Measurements from ENCODE around the gene RABGAP1.

Gene RABGAP1

DNA sequence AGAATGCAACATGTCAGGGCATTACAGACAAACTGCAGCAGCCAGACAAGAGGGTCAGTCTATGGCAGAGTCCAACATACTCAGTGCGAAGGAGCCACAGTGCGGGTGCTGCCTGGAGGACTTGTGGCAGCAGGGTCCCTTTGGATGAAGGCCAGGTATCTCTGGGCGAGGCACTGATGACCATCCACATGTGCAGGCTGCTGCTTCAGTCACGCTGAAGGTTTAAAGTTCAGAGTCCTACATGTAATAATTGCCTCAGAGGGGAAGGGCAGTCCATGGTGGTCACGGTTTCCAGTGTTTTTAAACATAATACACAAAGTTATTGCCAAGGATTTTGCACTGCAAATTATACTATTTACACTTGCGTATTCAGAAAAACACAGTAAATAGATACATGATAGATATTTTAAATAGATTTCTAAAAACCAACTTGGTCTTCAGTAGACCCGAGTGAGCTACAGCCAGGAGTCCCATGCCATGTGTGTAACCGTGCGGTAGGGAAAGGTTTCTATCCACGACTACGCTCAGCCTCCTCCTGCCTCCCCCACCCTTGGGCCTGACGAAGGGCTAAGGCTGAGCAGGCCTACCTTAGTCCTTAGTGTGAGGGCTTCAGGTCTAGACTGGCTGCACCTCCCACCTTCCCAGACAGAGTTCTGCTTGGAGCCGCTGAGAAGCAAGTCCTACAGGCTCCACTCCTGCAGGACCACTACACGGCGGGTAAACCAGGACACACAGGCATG, 168.9 kb downstream of the RABGAP1 start:
- DNase-seq (ENCODE audit: extremely low read depth, low read depth), result no peak
- TF ChIP-seq, protein P1, sequence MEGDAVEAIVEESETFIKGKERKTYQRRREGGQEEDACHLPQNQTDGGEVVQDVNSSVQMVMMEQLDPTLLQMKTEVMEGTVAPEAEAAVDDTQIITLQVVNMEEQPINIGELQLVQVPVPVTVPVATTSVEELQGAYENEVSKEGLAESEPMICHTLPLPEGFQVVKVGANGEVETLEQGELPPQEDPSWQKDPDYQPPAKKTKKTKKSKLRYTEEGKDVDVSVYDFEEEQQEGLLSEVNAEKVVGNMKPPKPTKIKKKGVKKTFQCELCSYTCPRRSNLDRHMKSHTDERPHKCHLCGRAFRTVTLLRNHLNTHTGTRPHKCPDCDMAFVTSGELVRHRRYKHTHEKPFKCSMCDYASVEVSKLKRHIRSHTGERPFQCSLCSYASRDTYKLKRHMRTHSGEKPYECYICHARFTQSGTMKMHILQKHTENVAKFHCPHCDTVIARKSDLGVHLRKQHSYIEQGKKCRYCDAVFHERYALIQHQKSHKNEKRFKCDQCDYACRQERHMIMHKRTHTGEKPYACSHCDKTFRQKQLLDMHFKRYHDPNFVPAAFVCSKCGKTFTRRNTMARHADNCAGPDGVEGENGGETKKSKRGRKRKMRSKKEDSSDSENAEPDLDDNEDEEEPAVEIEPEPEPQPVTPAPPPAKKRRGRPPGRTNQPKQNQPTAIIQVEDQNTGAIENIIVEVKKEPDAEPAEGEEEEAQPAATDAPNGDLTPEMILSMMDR (IDR thresholded peaks at IDR 0.05; ENCODE audit: low read depth, low read length), result no peak

DNA sequence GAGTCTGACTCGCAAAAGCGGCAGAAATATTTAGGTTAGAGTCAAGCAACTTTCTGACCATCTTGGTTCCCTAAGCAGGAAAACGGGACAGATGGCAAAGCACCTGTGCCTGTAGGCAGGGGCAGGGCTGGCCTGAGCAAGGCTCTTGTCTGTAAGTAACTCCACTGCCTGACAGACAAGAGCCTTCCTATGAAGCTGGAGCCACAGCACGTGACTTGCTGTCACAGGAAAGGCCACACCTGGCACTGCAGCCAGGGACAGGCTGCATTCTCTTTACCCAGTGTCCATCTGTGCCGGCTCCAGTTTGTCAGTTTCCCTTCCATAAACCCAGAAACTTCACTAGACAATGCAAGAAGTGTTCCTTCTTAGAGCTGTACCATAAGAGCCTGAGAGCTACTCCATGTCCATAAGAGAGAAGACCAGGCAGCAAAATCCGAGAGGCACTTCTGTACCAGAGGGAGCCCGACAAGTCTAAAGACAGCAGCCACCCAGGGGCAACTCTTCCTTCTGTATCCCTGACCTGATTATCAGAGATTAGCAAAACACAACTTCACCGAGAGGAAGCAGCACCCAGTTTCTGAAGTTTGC, 170.7 kb downstream of the RABGAP1 start:
- DNase-seq (ENCODE audit: extremely low read depth, low read depth), result no peak
- TF ChIP-seq, protein P1 (IDR thresholded peaks at IDR 0.05; ENCODE audit: low read depth, low read length), result no peak

DNA sequence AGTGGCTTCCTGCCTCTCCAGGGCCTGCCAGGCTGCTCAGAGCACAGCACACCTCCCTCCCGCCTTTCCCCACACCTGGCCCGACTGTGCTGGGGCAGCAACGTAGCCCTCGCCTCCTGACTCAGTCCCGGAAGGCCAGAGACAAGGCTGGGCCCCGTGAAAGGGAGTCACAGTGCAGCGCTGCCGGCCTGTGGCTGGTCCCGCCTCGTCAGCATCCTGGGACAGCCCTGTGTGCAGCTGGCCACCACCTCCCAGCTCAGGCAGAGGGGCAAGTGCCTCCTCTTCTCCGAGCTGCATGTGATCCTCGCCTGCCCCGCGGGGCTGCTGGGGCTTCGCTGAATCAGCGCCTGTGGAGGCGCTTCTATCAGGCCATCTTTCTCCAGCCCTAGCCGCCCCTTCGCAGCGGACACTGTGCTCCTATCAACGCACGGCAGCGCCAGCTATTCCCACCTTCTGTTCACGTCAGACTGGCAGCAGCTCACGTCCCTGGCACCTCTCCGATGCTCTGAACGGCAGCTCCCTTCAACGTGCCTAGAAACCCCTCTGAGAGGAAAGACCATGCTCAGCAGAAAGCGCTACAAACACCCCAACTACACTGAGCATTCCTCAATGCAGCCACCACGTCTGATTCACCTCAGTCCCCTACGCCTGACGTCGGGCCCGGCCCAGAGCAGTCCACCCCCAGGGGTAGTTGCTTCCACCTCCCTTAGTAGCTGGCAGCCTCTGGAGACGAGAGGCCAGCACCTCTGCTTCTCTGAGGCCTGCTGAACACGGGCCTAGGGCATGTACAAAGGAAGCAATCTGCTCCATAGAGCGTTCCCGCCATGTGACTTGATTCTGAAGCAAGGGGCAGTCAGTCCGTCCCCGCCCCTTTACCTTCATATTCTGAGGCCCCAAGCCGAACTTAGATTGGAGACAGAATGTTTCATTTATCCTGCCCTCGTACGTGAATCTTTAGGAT, 171.5 kb downstream of the RABGAP1 start:
- no peak for DNase-seq (ENCODE audit: extremely low read depth, low read depth)
- TF ChIP-seq, protein P1 (IDR thresholded peaks at IDR 0.05; ENCODE audit: low read depth, low read length), result no peak

DNA sequence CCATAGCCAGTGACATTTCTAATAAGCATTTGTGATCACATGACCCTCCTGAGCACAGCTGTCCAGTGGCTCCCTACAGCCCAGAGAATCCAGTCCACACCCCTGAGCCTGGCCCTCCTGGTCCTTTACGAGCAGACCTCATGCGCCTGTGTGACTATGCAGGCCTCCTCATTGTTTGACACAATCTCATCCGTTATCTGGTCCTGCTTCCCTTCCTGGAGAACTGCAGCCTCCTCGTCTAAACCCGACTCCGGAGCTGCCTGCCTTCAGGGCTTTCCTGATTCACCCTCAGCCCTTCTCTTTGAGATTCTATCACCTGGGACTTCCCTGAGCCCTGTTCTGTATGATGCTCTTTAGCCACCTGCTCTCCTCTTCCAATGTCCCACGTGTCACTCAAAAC, 172.4 kb downstream of the RABGAP1 start:
- no peak for DNase-seq (ENCODE audit: extremely low read depth, low read depth)
- TF ChIP-seq, protein P1 (IDR thresholded peaks at IDR 0.05; ENCODE audit: low read depth, low read length), result no peak

DNA sequence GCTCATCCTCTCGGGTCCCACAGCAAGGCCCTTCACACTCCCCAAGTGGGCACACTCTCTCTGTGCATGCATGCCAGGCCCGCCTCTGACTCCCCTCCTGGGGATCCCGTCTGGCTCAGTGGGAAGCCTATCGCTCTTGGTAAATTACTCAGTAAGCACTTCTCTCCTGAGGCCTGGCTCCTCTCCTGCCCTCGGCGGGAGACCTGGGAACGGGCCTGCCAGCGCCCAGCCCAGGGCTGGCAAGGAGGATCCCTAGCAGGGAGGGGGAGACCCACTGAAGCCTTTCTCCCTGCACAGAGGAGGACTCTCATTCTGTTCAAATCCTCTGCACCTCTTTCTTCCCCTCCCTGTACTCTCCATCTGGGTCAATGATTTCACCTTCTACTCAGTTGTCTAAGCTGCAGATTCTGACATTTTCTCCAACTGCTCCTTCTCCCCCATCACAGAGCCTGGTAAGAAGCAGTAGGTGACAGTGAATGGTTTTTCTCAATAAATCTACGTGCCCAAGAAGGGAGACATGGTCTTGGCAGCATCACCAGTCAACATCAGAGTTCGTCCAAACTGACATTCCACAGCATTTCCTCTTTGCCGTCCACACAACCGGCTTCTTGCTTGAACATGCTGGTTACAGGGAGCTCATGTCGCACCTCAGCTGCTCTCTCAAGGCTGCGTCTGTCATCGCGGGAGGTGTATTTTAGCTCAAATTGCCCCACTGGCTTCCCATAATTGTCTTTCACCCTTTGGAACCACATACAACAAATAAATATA, 174.5 kb downstream of the RABGAP1 start:
- TF ChIP-seq, protein P1 (IDR thresholded peaks at IDR 0.05; ENCODE audit: low read depth, low read length), result no peak
- no peak for DNase-seq (ENCODE audit: extremely low read depth, low read depth)

DNA sequence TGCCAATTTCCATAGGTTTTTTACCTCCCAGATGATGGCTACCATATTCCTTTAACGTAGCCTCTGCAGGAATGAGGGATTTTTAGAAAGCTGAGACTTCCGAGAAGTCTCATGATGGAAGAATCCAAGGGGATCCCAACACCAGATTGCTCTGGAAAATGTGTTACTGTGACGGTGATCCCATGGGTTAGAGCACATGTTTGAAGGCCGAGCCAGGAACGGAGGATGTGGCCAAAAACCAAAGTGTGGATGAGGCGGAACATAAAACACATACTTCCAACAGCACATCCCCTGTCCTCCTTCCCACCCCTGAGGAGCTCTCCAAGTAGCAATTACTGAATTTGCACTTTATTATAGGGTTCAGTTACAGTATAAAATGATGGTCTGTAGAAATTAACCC, 175.2 kb downstream of the RABGAP1 start:
- TF ChIP-seq, protein P1 (IDR thresholded peaks at IDR 0.05; ENCODE audit: low read depth, low read length), result no peak
- DNase-seq (ENCODE audit: extremely low read depth, low read depth), result no peak

Data from AG09319 (cell line).